ENCODE measurements around the gene FAM237B.

FAM237B gene

DNA sequence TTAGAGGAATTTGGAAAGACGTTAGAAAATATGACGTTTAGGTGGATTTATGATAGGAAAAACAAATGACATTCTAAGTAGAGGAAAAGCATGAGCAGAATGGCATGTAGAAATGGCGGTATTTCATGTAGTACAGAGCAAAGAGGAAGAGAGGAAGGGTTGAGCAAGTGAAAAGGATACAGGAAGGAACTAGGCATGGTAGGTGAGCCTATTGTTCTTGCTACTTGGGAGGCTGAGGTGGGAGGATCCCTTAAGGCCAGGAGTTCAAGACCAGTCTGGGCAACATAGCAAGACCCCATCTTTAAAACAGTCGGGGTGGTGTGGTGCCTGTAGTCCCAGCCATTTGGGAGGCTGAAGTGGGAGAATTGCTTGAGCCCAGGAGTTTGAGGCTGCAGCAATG, 26.7 kb upstream of the FAM237B start:
- no peak overlapping the region for H2AK5ac ChIP-seq (ENCODE audit: low read depth, low read length)
- H3K79me1 ChIP-seq (ENCODE audit: low read depth, low read length), result no peaks in the 10 kb centered on the region
- 100% methylated on average over 2 of the region's 4 CpGs for WGBS, 2 donors (ENCODE audit: extremely low coverage in 2 of 2, insufficient read length in 2 of 2, insufficient replicate concordance in 1 of 2)
- H3K18ac ChIP-seq (ENCODE audit: low read length), result no peak overlapping the region
- H3K36me3 ChIP-seq (replicated peaks in 1 of 2; ENCODE audit: control insufficient read depth in 2 of 2, insufficient read depth in 2 of 2, low read length in 2 of 2), result peaks cover 0 to 1% of the 10 kb centered on the region in 2 donors
- no peak overlapping the region for H4K8ac ChIP-seq (ENCODE audit: low read depth, low read length)
- H4K91ac ChIP-seq (ENCODE audit: low read depth, low read length, poor library complexity), result no peak overlapping the region
- H3K14ac ChIP-seq (ENCODE audit: low read length), result no peak overlapping the region
- H2BK5ac ChIP-seq (ENCODE audit: low read length), result no peak overlapping the region
- H3K27ac ChIP-seq (replicated peaks; ENCODE audit: low read length), result no peak overlapping the region
- H3K4me1 ChIP-seq (ENCODE audit: control insufficient read depth in 2 of 2, insufficient read depth in 1 of 2, low read depth in 1 of 2, low read length in 2 of 2), result peaks cover 0 to 3% of the 10 kb centered on the region in 2 donors
- no peak overlapping the region for H3K9ac ChIP-seq (ENCODE audit: low read depth, low read length, poor library complexity)
- no peak overlapping the region for H3K4me2 ChIP-seq (ENCODE audit: insufficient read depth, low read length, poor library complexity, severe bottlenecking)
- no peak overlapping the region for H3K23ac ChIP-seq (ENCODE audit: low read depth, low read length, poor library complexity)
- H2AFZ ChIP-seq (ENCODE audit: low read length), result no peak overlapping the region
- no peak overlapping the region for H2BK15ac ChIP-seq (ENCODE audit: low read length)
- H2BK12ac ChIP-seq (ENCODE audit: low read length), result no peak overlapping the region
- peak overlapping the region; percentile 24 to 93 for H3K4me3 ChIP-seq (ENCODE audit: low read length in 2 of 2)
- no peaks in the 10 kb centered on the region for H3K27me3 ChIP-seq (ENCODE audit: control insufficient read depth in 3 of 3, insufficient read depth in 3 of 3, low read depth in 1 of 3, low read length in 3 of 3)
- no peak overlapping the region for H3K4ac ChIP-seq (ENCODE audit: low read length)
- no peak overlapping the region for H2BK120ac ChIP-seq (ENCODE audit: low read depth, low read length)
- H3K9me3 ChIP-seq (replicated peaks in 1 of 2; ENCODE audit: control insufficient read depth in 2 of 2, insufficient read depth in 1 of 2, low read depth in 1 of 2, low read length in 2 of 2), result no peaks in the 10 kb centered on the region
- no peak for DNase-seq (ENCODE audit: low spot score)

DNA sequence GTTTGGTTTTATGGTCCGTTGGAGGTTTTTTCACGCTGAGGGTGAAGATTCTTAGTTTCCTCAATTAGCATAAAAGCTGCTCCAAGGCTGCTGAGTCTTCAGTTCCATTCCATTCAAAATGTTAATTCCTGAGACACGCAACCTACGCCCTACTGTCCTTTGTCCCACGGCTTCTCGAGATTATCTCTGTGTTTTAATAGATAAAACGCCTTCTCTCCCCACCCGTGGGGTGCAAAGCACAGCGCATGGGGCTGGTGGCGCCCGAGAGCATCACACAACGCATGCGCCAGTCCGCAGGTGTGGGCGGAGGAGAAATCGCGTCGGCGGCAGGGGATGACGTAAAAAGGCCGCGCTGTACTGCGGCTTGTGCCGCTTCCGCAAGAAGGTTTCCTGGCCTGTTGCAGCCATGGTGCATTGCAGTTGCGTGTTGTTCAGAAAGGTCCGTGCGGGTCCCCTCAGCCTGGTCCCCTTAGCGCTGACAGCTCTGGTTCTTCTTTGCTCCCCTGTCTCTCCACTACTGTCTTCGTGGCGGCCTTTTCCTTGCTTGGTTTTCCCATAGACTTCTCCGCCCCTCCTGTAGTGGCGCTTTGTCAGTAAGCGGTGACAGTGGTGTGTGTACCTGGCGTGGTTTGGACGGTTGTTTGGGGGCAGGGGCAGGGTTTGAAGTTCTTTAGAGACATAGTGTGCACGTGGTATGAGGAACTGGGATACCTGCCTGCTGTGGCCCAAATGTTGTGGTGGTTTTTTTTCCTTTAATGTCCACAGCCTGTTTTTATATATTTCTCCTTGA, 25.4 kb upstream of the FAM237B start, which contains the start of gene GTPBP10:
GTPBP10 (plus strand) TSS at position 381 of the 790 bp plus-strand sequence; CDS start at position 407, 26 bp downstream.
- H2BK12ac ChIP-seq (ENCODE audit: low read length), result no peak within 1 kb of the TSS
- H3K36me3 ChIP-seq (replicated peaks in 1 of 2; ENCODE audit: control insufficient read depth in 2 of 2, insufficient read depth in 2 of 2, low read length in 2 of 2), result no peaks in the 10 kb centered on the region
- DNase-seq (ENCODE audit: low spot score), result peak; percentile 89
- no peaks in the 10 kb centered on the region for H3K27me3 ChIP-seq (ENCODE audit: control insufficient read depth in 3 of 3, insufficient read depth in 3 of 3, low read depth in 1 of 3, low read length in 3 of 3)
- no peak within 1 kb of the TSS for H2BK15ac ChIP-seq (ENCODE audit: low read length)
- H3K4me2 ChIP-seq (ENCODE audit: insufficient read depth, low read length, poor library complexity, severe bottlenecking), result peak within 1 kb of the TSS; percentile 60
- H3K79me1 ChIP-seq (ENCODE audit: low read depth, low read length), result no peaks in the 10 kb centered on the region
- H3K27ac ChIP-seq (replicated peaks; ENCODE audit: low read length), result no peak within 1 kb of the TSS
- no peak within 1 kb of the TSS for H3K4ac ChIP-seq (ENCODE audit: low read length)
- no peak within 1 kb of the TSS for H3K18ac ChIP-seq (ENCODE audit: low read length)
- no peak within 1 kb of the TSS for H3K14ac ChIP-seq (ENCODE audit: low read length)
- H2AK5ac ChIP-seq (ENCODE audit: low read depth, low read length), result no peak within 1 kb of the TSS
- H3K23ac ChIP-seq (ENCODE audit: low read depth, low read length, poor library complexity), result no peak within 1 kb of the TSS
- H3K9me3 ChIP-seq (replicated peaks in 1 of 2; ENCODE audit: control insufficient read depth in 2 of 2, insufficient read depth in 1 of 2, low read depth in 1 of 2, low read length in 2 of 2), result no peaks in the 10 kb centered on the region
- no peak within 1 kb of the TSS for H4K8ac ChIP-seq (ENCODE audit: low read depth, low read length)
- peak within 1 kb of the TSS; percentile 93 to 94 for H3K4me3 ChIP-seq (ENCODE audit: low read length in 2 of 2)
- no peak within 1 kb of the TSS for H2BK5ac ChIP-seq (ENCODE audit: low read length)
- H3K4me1 ChIP-seq (ENCODE audit: control insufficient read depth in 2 of 2, insufficient read depth in 1 of 2, low read depth in 1 of 2, low read length in 2 of 2), result peaks cover 0 to 3% of the 10 kb centered on the region in 2 donors
- no CpG with 5 or more reads among the region's 37 CpGs for WGBS, 2 donors (ENCODE audit: extremely low coverage in 2 of 2, insufficient read length in 2 of 2, insufficient replicate concordance in 1 of 2)
- no peak within 1 kb of the TSS for H2BK120ac ChIP-seq (ENCODE audit: low read depth, low read length)
- H3K9ac ChIP-seq (ENCODE audit: low read depth, low read length, poor library complexity), result no peak within 1 kb of the TSS
- peak within 1 kb of the TSS; percentile 97 for H2AFZ ChIP-seq (ENCODE audit: low read length)
- H4K91ac ChIP-seq (ENCODE audit: low read depth, low read length, poor library complexity), result no peak within 1 kb of the TSS

- Histone ChIP-seq H2BK120ac (ENCODE audit: low read depth, low read length) (no peak overlapping the region), H3K4ac (ENCODE audit: low read length) (no peak overlapping the region), H3K9me3 (replicated peaks in 1 of 2; ENCODE audit: control insufficient read depth in 2 of 2, insufficient read depth in 1 of 2, low read depth in 1 of 2, low read length in 2 of 2) (no peaks in the 10 kb centered on the region), H3K4me2 (ENCODE audit: insufficient read depth, low read length, poor library complexity, severe bottlenecking) (peak overlapping the region; percentile 60), H2BK12ac (ENCODE audit: low read length) (no peak overlapping the region), H3K4me3 (ENCODE audit: low read length in 2 of 2) (peak overlapping the region; percentile 93 to 94), H2BK5ac (ENCODE audit: low read length) (no peak overlapping the region), H3K14ac (ENCODE audit: low read length) (no peak overlapping the region), H2BK15ac (ENCODE audit: low read length) (no peak overlapping the region), H3K9ac (ENCODE audit: low read depth, low read length, poor library complexity) (no peak overlapping the region), H4K8ac (ENCODE audit: low read depth, low read length) (no peak overlapping the region), H2AFZ (ENCODE audit: low read length) (peak overlapping the region; percentile 97), H3K27ac (replicated peaks; ENCODE audit: low read length) (no peak overlapping the region), H3K27me3 (ENCODE audit: control insufficient read depth in 3 of 3, insufficient read depth in 3 of 3, low read depth in 1 of 3, low read length in 3 of 3) (peaks cover 0 to under 1% (median 0%) of the 10 kb centered on the region in 3 experiments), H3K4me1 (ENCODE audit: control insufficient read depth in 2 of 2, insufficient read depth in 1 of 2, low read depth in 1 of 2, low read length in 2 of 2) (peaks cover 0 to 3% of the 10 kb centered on the region in 2 donors), H3K36me3 (replicated peaks in 1 of 2; ENCODE audit: control insufficient read depth in 2 of 2, insufficient read depth in 2 of 2, low read length in 2 of 2) (no peaks in the 10 kb centered on the region), H3K18ac (ENCODE audit: low read length) (no peak overlapping the region), H2AK5ac (ENCODE audit: low read depth, low read length) (no peak overlapping the region), H4K91ac (ENCODE audit: low read depth, low read length, poor library complexity) (no peak overlapping the region), H3K79me1 (ENCODE audit: low read depth, low read length) (no peaks in the 10 kb centered on the region), H3K23ac (ENCODE audit: low read depth, low read length, poor library complexity) (no peak overlapping the region)
- WGBS, 2 donors (ENCODE audit: extremely low coverage in 2 of 2, insufficient read length in 2 of 2, insufficient replicate concordance in 1 of 2), result no CpG with 5 or more reads among the region's 18 CpGs
- DNase-seq (ENCODE audit: low spot score), result no peak
Measured at GRCh38 chr7:90345595-90346335, 24.7 kb upstream of the FAM237B start.

- H3K36me3 ChIP-seq (replicated peaks in 1 of 2; ENCODE audit: control insufficient read depth in 2 of 2, insufficient read depth in 2 of 2, low read length in 2 of 2), result no peaks in the 10 kb centered on the region
- H3K4ac ChIP-seq (ENCODE audit: low read length), result no peak overlapping the region
- no peak overlapping the region for H3K14ac ChIP-seq (ENCODE audit: low read length)
- DNase-seq (ENCODE audit: low spot score), result no peak
- H4K8ac ChIP-seq (ENCODE audit: low read depth, low read length), result no peak overlapping the region
- no peak overlapping the region for H2BK12ac ChIP-seq (ENCODE audit: low read length)
- peaks cover 0 to 3% (median 0%) of the 10 kb centered on the region in 3 experiments for H3K27me3 ChIP-seq (ENCODE audit: control insufficient read depth in 3 of 3, insufficient read depth in 3 of 3, low read depth in 1 of 3, low read length in 3 of 3)
- no peak overlapping the region for H2AK5ac ChIP-seq (ENCODE audit: low read depth, low read length)
- peak overlapping the region; percentile 97 for H2AFZ ChIP-seq (ENCODE audit: low read length)
- H2BK5ac ChIP-seq (ENCODE audit: low read length), result no peak overlapping the region
- H2BK120ac ChIP-seq (ENCODE audit: low read depth, low read length), result no peak overlapping the region
- peak overlapping the region in 1 of 2 donors; percentile 93 for H3K4me3 ChIP-seq (ENCODE audit: low read length in 2 of 2)
- no peaks in the 10 kb centered on the region for H3K9me3 ChIP-seq (replicated peaks in 1 of 2; ENCODE audit: control insufficient read depth in 2 of 2, insufficient read depth in 1 of 2, low read depth in 1 of 2, low read length in 2 of 2)
- no peaks in the 10 kb centered on the region for H3K79me1 ChIP-seq (ENCODE audit: low read depth, low read length)
- no peak overlapping the region for H3K23ac ChIP-seq (ENCODE audit: low read depth, low read length, poor library complexity)
- H2BK15ac ChIP-seq (ENCODE audit: low read length), result no peak overlapping the region
- no peak overlapping the region for H3K27ac ChIP-seq (replicated peaks; ENCODE audit: low read length)
- no peak overlapping the region for H3K4me2 ChIP-seq (ENCODE audit: insufficient read depth, low read length, poor library complexity, severe bottlenecking)
- H4K91ac ChIP-seq (ENCODE audit: low read depth, low read length, poor library complexity), result no peak overlapping the region
- H3K18ac ChIP-seq (ENCODE audit: low read length), result no peak overlapping the region
- no peak overlapping the region for H3K9ac ChIP-seq (ENCODE audit: low read depth, low read length, poor library complexity)
- H3K4me1 ChIP-seq (ENCODE audit: control insufficient read depth in 2 of 2, insufficient read depth in 1 of 2, low read depth in 1 of 2, low read length in 2 of 2), result peaks cover 0 to 3% of the 10 kb centered on the region in 2 donors
Measured at GRCh38 chr7:90345016-90345415, 23.9 kb upstream of the FAM237B start.
